ENCODE measurements around the gene MET.

DNA sequence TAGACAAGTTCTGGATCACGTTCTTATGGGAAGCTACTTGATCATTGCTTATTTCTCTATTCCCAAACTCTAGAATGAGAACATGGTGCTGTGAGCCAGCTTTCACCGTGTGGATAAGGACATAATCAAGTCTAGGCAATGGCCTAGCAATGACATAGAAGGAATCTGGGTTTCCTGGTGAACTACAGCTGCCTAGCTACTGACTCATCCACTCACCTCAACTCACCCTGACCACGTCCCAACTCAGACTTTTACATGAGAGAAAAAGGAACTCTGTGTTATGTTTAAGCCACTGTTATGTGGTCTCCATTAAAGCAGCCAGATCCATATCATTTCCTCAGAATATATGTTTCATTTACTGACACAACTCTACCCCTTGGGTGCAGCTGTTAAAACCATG, 18.8 kb upstream of the MET start:
- TF ChIP-seq, protein P1, sequence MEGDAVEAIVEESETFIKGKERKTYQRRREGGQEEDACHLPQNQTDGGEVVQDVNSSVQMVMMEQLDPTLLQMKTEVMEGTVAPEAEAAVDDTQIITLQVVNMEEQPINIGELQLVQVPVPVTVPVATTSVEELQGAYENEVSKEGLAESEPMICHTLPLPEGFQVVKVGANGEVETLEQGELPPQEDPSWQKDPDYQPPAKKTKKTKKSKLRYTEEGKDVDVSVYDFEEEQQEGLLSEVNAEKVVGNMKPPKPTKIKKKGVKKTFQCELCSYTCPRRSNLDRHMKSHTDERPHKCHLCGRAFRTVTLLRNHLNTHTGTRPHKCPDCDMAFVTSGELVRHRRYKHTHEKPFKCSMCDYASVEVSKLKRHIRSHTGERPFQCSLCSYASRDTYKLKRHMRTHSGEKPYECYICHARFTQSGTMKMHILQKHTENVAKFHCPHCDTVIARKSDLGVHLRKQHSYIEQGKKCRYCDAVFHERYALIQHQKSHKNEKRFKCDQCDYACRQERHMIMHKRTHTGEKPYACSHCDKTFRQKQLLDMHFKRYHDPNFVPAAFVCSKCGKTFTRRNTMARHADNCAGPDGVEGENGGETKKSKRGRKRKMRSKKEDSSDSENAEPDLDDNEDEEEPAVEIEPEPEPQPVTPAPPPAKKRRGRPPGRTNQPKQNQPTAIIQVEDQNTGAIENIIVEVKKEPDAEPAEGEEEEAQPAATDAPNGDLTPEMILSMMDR (IDR thresholded peaks at IDR 0.05 in 2 of 3, conservative IDR thresholded peaks at IDR 0.05 in 1 of 3; ENCODE audit: control insufficient read depth in 2 of 3, extremely low read depth in 1 of 3, insufficient read depth in 1 of 3, low read depth in 3 of 3, low read length in 3 of 3): no peak
- TF ChIP-seq GABPA (IDR thresholded peaks at IDR 0.05; ENCODE audit: low read depth) (no peak), TCF12 (IDR thresholded peaks at IDR 0.05; ENCODE audit: low read depth, low read length) (no peak), TAF1 (IDR thresholded peaks at IDR 0.05; ENCODE audit: borderline replicate concordance, low read depth, low read length) (no peak), ZNF274 (IDR thresholded peaks at IDR 0.05; ENCODE audit: insufficient read depth, insufficient read length) (no peak)
- TF ChIP-seq, protein P2, sequence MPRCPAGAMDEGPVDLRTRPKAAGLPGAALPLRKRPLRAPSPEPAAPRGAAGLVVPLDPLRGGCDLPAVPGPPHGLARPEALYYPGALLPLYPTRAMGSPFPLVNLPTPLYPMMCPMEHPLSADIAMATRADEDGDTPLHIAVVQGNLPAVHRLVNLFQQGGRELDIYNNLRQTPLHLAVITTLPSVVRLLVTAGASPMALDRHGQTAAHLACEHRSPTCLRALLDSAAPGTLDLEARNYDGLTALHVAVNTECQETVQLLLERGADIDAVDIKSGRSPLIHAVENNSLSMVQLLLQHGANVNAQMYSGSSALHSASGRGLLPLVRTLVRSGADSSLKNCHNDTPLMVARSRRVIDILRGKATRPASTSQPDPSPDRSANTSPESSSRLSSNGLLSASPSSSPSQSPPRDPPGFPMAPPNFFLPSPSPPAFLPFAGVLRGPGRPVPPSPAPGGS (IDR thresholded peaks at IDR 0.05; ENCODE audit: borderline replicate concordance, insufficient read depth, low read depth, low read length, poor library complexity, severe bottlenecking): no peak
